GOT3 (cell line): ENCODE measurements around the gene SLC36A3.
A peak's percentile ranks its signal among the peaks of the same experiment; 100 is the strongest.
"Not testable (repeated sequence)": the region's sequence is repeated elsewhere in the genome, so short reads cannot be mapped to it uniquely, and the experiment has no call there.

Source experiments
- DNase-seq: peaks from one replicate; lab custom pipeline; 2025; ENCODE audit warnings: mixed read lengths; lab: John Stamatoyannopoulos, UW

The SLC36A3 gene

DNA sequence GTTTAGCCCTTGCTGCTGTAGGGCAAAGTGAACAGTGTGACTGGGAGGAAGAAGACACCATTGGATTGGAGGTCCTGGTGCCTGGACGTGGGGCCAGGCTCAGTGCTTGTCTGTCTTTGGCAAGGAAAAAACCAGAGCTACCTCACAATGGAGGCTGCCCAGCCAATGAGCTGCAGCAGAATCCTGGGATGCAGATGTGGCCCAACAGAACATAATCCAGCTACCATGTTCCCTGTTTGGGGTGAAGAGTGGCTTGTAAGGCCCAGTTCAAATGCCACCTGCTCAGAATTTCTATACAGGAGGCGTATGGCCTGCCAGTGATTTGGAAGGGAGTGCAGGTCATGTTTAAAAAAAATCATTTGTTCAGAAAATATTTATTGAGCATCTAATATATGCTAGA is at the start of gene SLC36A3:
SLC36A3 (minus strand) TSS at position 101 of the 400 bp plus-strand sequence. CDS start 412 bp downstream, outside the sequence.
- no peak for DNase-seq

DNA sequence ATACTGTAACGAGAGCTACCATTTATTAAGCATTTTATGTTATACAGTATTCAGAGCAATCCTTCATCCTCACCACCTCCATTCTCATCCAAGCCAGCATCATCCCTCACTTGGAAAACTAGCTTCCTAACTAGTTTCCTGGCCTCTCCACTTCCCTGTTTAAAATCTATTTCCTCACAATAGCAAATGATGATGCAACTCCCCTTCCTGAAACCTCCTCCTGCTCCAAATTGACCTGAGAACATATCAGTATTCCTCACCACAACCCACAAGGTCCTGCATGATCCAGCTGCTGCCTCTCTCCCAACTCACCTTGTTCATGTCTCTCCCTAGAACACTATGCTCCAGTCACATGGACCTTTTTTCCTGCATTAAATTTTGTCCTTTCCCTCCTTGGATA is 48.1 kb upstream of the SLC36A3 start:
- DNase-seq = no peak

DNA sequence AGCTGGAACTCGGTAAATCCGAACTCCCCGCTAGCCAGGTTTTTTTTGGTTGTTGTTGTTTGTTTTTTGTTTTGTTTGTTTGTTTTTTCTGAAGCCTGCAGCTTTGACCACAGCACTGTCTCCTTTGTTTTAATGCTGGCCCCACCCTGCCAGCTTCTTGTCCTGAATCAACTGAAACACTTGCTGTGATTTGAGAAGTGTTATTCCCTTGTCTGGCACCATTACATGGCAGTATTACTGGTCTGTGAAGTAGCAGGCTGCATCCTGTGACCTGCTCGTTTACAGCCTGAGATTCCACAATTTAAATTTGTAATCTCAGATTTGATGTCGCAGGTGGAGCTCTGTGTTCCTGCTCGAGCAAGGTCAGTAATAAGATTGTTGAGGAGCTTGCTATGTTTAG is 45.2 kb upstream of the SLC36A3 start:
- DNase-seq = no peak

DNA sequence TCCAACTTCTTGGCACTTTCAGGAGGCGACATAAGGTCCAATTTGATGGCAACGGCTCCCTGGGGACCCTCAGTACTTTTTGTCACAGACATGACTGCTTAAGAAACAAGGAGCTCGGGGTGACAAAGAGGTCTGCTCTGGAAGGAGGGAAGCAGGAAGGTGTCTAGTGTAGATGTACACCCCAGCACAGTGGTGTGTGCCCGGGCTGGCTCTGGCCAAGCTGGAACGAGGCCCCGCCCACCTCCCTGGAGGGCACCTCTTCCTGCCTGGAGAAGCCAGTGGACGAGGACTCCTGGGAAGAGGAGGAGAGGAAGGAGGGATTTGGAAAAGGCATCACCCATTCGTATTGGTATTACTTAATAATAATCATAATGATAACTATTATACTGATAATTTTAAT is 43.8 kb upstream of the SLC36A3 start, which contains the start of gene SLC36A2:
SLC36A2 (minus strand) TSS at position 191 of the 400 bp plus-strand sequence; CDS start at position 92, 99 bp downstream.
- no peak for DNase-seq

DNA sequence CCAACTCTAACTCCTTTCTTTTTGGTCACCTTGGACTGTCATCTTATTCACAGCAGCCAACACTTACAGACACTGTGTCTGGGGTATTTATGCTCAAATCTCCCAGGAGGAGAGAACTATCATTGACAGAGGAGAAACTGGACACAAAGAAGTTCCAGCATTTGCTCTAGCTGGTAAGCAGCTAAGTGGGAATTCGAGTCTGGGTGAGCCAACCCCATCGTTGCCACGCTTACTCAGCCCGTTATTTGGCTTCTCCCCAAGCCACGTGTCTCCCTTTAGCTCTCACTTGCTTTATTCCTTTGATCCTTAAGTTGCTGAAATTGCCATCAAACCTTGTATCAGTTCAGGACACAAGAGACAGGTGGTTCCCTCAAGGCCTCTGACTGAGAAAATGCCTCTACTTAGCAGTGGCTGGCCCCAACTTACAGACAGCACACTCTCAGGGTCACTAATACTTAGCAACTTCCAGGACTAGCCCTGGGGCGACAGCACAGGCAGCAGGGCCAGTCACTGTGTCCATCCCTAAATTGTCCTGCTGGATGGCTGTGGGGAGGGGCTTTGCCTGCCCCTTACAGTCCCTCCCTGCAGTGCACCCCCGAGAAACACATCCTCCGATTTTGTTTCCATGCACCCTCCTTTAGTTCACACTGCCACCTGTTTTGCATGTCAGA is 42.4 kb upstream of the SLC36A3 start:
- DNase-seq = no peak

DNA sequence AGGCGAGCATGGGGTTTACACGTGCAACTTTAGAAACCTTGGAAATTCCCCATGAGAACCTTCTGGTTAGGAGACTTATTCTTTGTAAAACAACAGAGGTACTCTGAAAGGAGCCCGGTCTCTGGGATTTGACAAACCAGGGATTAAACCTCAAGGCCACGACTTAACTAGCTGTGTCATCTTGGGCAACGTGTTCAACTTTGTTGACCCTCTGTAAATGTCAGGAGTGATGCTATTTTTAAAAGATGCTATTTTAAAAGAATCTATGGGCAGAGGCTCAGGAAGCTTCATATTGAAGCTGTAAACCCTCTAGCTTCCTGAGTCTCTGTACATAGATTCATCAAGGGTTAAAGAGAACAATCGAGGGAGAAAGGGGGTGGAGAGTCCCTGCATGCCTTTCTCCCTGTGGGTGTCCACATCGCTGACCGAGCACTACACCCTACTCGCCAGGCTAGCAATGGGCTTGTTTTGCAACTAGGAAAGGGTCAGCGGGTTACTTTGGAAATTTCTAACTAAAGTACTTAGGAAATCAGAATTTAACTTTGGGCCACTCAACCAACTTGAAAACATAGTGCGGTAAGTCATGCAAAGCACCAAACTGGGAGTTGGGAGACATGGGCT is 41.7 kb upstream of the SLC36A3 start:
- DNase-seq = no peak

DNA sequence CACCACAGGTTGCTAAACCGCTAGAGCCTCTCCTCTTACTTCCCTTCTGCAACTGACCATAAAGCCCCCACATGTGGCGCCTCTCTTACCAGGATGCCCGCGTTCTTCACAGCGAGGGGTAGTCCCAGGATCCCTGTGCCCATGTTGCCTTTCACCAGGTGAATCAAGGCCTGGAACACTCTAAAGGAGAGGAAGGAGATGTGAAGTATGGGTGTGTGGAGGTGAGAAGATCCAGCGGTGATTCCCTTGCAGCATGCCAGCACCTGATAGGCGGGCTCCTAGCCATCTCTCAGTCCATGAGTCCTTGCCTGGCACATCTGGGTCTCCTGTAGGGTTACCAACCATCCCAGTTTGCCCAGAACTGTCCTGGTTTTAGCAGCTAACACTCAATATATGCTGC is 40.5 kb upstream of the SLC36A3 start:
- DNase-seq = no peak

DNA sequence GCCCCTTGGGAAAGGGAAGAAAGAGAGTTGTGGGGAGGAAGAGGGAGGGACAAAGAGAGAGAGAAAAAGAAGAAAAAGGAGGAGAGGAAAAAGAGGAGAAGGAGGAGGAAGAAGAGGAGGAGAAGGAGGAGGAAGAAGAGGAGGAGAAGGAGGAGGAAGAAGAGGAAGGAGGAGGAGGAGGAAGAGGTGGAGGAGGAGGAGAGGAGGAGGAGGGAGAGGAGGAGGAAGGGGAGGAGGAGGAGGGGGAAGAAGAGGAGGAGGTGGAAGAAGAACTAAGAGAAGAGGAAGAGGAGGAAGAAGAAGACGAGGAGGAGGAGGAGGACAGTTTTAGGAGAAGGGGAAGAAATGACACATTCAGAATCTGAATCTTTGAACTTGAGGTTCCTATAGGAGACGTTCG is 36.4 kb upstream of the SLC36A3 start:
- no peak for DNase-seq

DNA sequence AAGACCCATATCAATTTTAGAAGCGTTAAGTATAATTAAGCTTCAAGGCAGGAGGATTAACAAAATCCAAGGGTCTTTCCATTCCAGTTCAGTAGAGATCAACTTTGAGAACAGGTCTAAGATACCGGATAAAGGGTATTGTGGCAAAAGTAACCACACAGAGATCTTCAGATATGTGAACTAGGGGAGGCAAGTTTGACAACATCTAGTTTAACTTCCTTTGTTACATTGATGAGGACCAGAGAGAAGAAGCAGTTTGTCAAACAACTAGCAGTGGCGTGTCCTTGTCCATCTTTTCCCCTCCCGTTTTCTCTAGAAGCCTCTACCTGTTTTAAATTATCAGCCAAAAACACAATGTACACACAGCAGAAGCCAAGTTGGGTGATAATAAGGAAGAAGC is 35.2 kb upstream of the SLC36A3 start:
- DNase-seq = no peak

DNA sequence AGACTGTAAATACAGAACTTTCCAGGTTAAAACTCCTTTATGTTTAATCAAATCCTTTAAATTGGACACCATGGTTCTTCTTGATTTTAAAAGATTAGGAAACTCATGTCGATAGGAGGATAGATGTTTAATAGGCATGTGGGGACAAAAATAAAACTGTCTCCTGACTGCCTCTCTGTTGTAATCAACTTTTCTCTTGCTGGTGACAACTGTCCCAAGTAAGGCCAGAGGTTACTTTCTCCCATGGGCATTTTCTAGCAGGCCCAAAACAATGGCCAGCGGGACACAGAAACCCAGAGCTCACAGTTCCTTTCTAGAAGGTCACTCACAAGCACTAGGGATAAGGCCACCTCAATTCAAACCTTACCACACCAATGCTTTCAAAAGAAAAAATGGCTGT is 29.3 kb upstream of the SLC36A3 start:
- DNase-seq = no peak

DNA sequence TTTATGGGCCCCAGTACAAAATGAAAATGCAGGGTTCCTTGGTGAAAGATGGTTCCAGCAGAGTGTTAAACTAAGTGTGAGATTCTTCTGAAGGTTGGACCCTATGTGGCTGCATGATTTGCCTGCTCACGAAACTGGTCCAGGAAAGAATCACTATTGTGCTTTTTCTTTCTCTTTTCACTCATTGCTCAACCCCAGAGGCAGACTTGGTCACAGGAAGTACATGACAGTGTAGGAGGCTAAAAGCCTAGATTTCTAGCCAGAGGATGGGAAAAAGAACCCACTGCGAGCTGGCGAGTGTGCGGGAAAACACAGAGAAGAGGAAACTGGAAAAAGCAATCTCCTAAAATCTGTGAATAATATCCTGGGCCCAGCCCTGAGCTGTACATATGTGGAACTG is 25.2 kb upstream of the SLC36A3 start:
- DNase-seq = no peak

DNA sequence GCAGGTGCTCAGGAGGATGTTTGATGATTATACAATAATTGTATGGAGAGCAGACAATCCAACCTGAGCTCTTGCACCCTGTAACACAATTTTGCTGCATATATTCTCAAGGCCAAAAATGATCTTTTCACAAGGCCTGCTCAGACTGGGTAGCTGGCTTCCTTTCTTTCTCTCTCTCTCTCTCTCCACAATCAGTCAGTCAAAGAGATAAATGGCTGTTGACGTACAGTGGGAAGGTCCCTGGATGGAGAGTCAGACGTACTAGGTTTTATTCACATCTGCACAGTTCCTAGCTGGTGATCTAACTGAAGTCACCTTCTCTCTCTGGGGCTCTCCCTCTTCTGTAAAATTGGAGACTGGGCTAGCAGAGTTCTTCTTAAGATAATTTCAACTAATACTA is 24.0 kb upstream of the SLC36A3 start:
- DNase-seq = no peak

DNA sequence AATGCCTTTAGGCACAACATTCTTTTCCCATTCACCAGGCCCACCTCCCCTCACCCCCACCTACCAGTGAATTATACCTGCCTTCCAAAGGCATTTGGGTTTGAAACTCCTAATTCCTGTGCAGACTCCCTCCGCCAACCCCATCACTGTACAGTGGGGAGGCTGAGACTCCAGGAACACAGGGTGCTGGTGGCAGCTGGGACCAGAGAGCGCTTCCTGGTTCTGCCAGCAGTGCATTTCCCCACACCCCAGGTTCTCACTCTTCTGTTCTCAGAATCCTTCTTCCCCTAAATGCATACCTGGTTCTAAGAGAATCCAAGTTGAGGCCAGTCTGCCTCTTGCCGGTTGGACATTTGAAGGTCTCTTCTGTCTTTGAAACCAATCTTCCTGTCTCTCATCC is 22.7 kb upstream of the SLC36A3 start:
- no peak for DNase-seq

DNA sequence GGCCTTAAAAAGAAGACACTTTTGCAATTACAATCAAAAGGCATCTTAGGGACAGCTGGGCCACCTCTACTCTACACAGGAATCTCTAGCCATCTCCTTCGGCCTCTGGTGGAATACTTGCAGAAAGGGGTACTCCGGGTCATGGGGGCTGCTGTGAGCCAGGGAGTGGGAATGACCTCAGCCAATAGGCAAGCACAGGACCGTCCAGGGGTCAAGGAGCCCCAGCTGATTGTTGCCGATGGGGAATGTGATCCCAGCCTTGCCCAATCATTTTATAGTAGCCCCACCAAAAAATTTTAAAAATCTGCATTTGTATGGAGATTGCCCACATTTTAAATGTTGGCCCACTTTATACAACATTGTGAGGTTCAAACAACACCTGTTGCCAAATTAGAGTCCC is 16.9 kb upstream of the SLC36A3 start:
- DNase-seq = no peak

DNA sequence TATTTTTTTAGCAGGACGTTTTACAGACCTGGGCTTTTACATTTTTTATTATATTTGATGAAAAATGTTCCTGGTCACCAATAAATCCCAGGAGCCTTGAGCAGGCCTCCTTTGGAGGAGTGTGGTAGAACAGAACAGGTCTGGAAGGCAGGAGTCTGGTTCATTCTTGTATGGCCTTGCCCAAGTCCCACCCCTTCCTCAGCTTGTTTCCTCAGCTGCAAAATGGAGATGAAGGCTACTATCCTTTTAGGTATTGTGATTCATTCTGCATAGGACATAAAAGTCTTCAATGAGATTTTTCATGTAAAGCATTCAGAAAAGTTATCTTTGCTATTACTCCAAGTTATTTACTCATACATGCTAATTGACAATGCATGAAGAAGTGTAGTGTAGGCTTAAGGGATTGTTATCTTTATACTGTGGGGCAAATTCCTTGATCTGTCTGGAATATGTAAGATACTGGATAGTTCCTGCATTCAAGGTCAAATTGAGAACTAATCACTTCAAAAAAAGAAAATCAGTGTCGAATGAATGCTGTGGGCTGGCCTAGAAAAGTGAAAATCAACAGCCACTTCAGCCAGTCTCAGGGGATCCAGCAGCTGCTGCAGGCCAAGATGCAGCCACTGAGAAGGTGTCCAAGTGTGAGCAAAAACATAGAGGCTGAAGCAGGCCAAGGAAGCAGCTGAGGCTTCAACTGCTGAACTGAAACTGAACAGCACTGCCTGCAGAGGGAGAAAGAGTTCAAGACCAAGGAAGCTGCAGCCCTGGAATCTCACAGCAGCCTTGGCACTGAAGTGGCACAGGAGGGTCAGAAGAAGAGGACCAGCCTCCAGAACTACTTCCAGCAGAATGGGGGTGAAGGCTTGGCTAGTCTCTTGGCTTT is 15.5 kb upstream of the SLC36A3 start:
- DNase-seq = no peak

DNA sequence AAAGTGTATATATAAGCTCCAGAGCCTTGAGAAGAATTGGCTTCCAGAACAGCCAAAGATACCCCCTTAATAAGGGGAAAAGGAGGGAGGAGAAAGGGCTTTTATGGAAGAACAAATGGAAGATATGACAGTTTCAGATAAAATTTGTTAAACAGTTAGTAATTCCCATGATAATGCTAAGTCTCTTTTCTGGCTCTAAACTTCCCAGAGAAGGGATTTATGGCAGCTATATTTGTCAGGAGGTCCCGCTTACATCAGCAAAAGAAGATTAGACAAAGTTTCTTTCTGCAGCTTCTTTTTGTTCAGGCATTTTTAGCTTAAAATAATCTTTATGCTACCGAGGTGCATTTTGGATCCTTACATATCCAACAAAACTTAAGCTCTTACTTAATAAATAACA is 14.3 kb upstream of the SLC36A3 start:
- DNase-seq = no peak

DNA sequence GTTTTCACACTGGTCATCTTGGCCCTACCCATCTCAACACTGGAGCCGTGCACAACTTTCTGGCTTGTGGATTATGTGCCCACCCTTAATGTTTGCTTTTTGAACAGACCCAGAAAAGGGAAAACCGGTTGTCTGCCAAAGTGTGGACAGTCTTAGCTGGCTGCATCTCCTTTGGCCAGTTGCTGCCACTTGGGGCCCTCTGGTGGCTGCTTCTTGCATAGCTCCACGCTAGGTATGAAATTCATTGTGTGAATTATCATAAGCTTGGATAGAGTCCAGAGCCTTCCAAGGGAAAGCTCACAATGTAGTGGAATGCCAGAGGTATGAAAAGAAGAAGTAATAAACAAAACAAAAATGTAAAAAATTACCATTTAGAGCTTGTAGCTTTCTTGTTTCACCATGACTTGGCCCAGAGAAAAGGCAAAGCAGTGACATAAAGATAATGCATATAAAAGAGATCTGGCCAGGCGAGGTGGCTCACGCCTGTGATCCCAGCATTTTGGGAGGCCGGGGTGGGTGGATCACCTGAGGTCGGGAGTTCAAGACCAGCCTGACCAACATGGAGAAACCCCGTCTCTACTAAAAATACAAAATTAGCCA is 12.5 kb upstream of the SLC36A3 start:
- DNase-seq = peak; percentile 53

DNA sequence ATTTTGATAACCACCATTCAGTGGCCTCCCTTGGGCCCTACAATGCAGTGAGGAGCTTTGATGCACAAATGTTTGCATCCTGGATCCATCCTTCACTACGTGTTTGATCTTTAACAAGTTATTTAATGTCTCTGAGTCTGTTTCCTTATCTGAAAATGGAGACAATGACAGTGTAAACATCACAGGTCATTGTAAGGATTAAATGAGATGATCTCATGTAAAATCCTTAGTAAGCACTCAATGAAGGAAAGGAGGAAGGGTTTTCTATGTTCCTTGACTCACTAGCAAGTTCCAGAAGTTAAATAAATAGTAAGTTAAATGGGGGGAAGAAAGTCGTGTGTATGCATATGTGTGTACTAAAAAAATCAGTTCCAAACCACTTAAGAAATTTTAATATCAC is 9.8 kb upstream of the SLC36A3 start:
- no peak for DNase-seq

DNA sequence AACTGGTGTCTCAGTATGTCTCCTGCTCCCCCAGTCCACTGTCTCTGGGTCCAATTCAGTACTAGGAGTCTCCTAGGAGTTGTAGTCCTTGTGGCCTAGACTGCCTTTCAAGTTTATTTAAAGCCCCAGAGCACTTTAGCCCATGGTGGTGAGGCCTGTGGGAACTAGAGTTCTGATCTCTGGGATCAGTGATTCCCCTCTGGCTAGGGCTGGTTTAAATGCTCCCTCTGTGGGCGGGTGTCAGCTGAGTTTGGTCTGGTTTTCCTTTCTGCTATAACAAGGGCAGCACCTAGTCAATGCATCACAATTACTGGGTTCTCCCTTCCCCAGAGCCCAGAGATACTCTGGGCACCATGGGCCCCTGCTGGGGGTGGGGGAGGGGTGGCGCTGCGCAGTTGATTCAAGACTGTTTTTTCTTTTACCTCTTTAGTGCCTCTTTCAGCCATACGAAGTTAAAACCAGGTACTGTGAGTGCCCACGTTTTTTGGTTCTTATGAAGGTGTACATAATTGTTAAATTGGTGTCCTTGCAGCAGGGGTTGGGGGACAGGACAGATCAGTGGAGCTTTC is 9.3 kb upstream of the SLC36A3 start:
- DNase-seq = no peak

DNA sequence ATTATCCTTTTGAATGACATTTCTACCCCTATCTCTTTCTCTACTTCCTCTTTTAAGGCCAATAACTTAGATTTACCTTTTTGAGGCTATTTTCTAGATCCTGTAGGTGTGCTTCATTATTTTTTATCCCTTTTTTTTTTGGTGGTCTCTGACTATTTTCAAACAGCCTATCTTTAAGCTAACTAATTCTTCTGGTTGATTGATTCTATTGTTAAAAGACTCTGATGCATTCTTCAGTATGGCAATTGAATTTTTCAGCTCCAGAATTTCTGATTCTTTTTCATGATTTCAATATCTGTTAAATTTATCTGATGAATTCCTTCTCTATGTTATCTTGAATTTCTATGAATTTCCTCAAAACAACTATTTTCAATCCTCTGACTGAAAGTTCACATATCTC is 7.4 kb upstream of the SLC36A3 start:
- no peak for DNase-seq

DNA sequence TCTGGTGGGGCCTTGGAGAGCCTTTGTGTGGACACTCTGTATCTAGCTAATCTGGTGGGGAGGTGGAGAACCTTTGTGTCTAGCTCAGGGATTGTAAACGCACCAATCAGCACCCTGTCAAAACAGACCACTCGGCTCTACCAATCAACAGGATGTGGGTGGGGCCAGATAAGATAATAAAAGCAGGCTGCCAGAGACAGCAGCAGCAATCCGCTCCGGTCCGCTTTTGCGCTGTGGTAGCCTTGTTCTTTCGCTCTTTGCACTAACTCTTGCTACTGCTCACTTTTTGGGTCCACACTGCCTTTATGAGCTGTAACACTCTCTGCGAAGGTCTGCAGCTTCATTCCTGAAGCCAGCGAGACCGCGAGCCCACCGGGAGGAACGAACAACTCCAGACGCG is 6.3 kb upstream of the SLC36A3 start:
- DNase-seq = not testable (repeated sequence)

DNA sequence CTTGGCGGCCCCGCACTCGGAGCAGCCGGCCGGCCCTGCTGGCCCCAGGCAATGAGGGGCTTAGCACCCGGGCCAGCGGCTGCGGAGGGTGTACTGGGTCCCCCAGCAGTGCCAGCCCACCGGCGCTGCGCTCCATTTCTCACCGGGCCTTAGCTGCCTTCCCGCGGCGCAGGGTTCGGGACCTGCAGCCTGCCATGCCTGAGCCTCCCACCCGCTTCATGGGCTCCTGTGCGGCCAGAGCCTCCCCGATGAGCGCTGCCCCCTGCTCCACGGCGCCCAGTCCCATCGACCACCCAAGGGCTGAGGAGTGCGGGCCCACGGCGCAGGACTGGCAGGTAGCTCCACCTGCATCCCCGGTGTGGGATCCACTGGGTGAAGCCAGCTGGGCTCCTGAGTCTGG is 5.7 kb upstream of the SLC36A3 start:
- not testable (repeated sequence) for DNase-seq
